ENCODE measurements around the gene C2orf92. TPM values are rescaled to one million over a fixed set of nuclear protein-coding genes. Genes with fewer than 3 reads are reported as not detected.
"Not testable (repeated sequence)": the region's sequence is repeated elsewhere in the genome, so short reads cannot be mapped to it uniquely, and the experiment has no call there.

C2orf92 gene
- total and polyA plus RNA-seq, 5 donors: 3.8 to 8.3 (median 5.1) TPM

- WGBS: 73% methylated on average over 11 of the region's 11 CpGs
- Histone ChIP-seq H3K27ac (ENCODE audit: low read length) (no peak overlapping the region), H3K27me3 (ENCODE audit: control insufficient read depth, insufficient read depth) (no peaks in the 10 kb centered on the region), H3K9me3 (ENCODE audit: control insufficient read depth, low read length) (no peaks in the 10 kb centered on the region), H3K4me1 (ENCODE audit: control insufficient read depth, insufficient read depth, low read length) (no peaks in the 10 kb centered on the region), H3K4me3 (ENCODE audit: low read length) (no peak overlapping the region)
- ATAC-seq (no peak), DNase-seq (no peak)
- intact Hi-C loops (cut with DNase I): loop anchor here in 2 of 4 donors (10.0 kb wide), 1 partner anchor 678 kb away; no protein-coding TSS in a partner anchor
These were observed 37.3 kb downstream of the C2orf92 start for GRCh38 chr2:97706708-97707345.

GRCh38 chr2:97707362-97708047 lies 38.0 kb downstream of the C2orf92 start:
- no peaks in the 10 kb centered on the region for H3K9me3 ChIP-seq (ENCODE audit: control insufficient read depth, low read length)
- no peaks in the 10 kb centered on the region for H3K4me1 ChIP-seq (ENCODE audit: control insufficient read depth, insufficient read depth, low read length)
- DNase-seq (no peak), ATAC-seq (no peak)
- no peaks in the 10 kb centered on the region for H3K27me3 ChIP-seq (ENCODE audit: control insufficient read depth, insufficient read depth)
- no peak overlapping the region for H3K4me3 ChIP-seq (ENCODE audit: low read length)
- WGBS: 88% methylated on average over 11 of the region's 11 CpGs
- intact Hi-C loops (cut with DNase I): loop anchor here in 2 of 4 donors (10.0 kb wide), 1 partner anchor 677 kb away; no protein-coding TSS in a partner anchor
- H3K27ac ChIP-seq (ENCODE audit: low read length): no peak overlapping the region

GRCh38 chr2:97708048-97708380 lies 38.5 kb downstream of the C2orf92 start:
- H3K27me3 ChIP-seq (ENCODE audit: control insufficient read depth, insufficient read depth): no peaks in the 10 kb centered on the region
- WGBS: 75% methylated on average over 4 of the region's 4 CpGs
- intact Hi-C loops (cut with DNase I): loop anchor here in 2 of 4 donors (10.0 kb wide), 1 partner anchor 677 kb away; no protein-coding TSS in a partner anchor

GRCh38 chr2:97708608-97709007 lies 39.1 kb downstream of the C2orf92 start:
- no peaks in the 10 kb centered on the region for H3K27me3 ChIP-seq (ENCODE audit: control insufficient read depth, insufficient read depth)
- H3K9me3 ChIP-seq (ENCODE audit: control insufficient read depth, low read length): no peaks in the 10 kb centered on the region
- no peak for ATAC-seq
- H3K4me3 ChIP-seq (ENCODE audit: low read length): no peak overlapping the region
- no peaks in the 10 kb centered on the region for H3K4me1 ChIP-seq (ENCODE audit: control insufficient read depth, insufficient read depth, low read length)
- DNase-seq: no peak
- H3K27ac ChIP-seq (ENCODE audit: low read length): no peak overlapping the region
- WGBS: 91% methylated on average over 8 of the region's 8 CpGs
- intact Hi-C loops (cut with DNase I): loop anchor here in 2 of 4 donors (10.0 kb wide), 1 partner anchor 676 kb away; no protein-coding TSS in a partner anchor

More at GRCh38 chr2:97708048-97708380, 38.5 kb downstream of the C2orf92 start:
- Histone ChIP-seq H3K9me3 (ENCODE audit: control insufficient read depth, low read length) (no peaks in the 10 kb centered on the region), H3K4me3 (ENCODE audit: low read length) (no peak overlapping the region), H3K27ac (ENCODE audit: low read length) (no peak overlapping the region), H3K4me1 (ENCODE audit: control insufficient read depth, insufficient read depth, low read length) (no peaks in the 10 kb centered on the region)
- DNase-seq: no peak
- no peak for ATAC-seq

- WGBS: 87% methylated on average over 6 of the region's 6 CpGs
- H3K27me3 ChIP-seq (ENCODE audit: control insufficient read depth, insufficient read depth): no peaks in the 10 kb centered on the region
- intact Hi-C loops (cut with DNase I): no loop called here
These were observed 41.8 kb downstream of the C2orf92 start for GRCh38 chr2:97711394-97711711.

GRCh38 chr2:97712175-97712574 lies 42.7 kb downstream of the C2orf92 start:
- H3K27ac ChIP-seq (ENCODE audit: low read length); intact Hi-C loops (cut with DNase I); H3K4me1 ChIP-seq (ENCODE audit: control insufficient read depth, insufficient read depth, low read length); H3K9me3 ChIP-seq (ENCODE audit: control insufficient read depth, low read length); H3K27me3 ChIP-seq (ENCODE audit: control insufficient read depth, insufficient read depth); ATAC-seq; DNase-seq; H3K4me3 ChIP-seq (ENCODE audit: low read length): not testable (repeated sequence)
- 46% methylated on average over 9 of the region's 9 CpGs for WGBS

More at GRCh38 chr2:97711394-97711711, 41.8 kb downstream of the C2orf92 start:
- ATAC-seq (no peak), DNase-seq (no peak)
- Histone ChIP-seq H3K4me1 (ENCODE audit: control insufficient read depth, insufficient read depth, low read length) (no peaks in the 10 kb centered on the region), H3K4me3 (ENCODE audit: low read length) (no peak overlapping the region), H3K9me3 (ENCODE audit: control insufficient read depth, low read length) (no peaks in the 10 kb centered on the region), H3K27ac (ENCODE audit: low read length) (no peak overlapping the region)

GRCh38 chr2:97712693-97713295 lies 43.3 kb downstream of the C2orf92 start:
- no peak overlapping the region for H3K4me3 ChIP-seq (ENCODE audit: low read length)
- no peaks in the 10 kb centered on the region for H3K27me3 ChIP-seq (ENCODE audit: control insufficient read depth, insufficient read depth)
- H3K9me3 ChIP-seq (ENCODE audit: control insufficient read depth, low read length): no peaks in the 10 kb centered on the region
- DNase-seq: no peak
- H3K4me1 ChIP-seq (ENCODE audit: control insufficient read depth, insufficient read depth, low read length): no peaks in the 10 kb centered on the region
- WGBS: 71% methylated on average over 11 of the region's 11 CpGs
- intact Hi-C loops (cut with DNase I): no loop called here
- no peak overlapping the region for H3K27ac ChIP-seq (ENCODE audit: low read length)
- ATAC-seq: no peak

GRCh38 chr2:97713296-97714083 lies 44.0 kb downstream of the C2orf92 start, which contains the start of gene ZAP70:
ZAP70 (plus strand) TSS chr2:97713576; CDS start chr2:97724037, 10,461 bp downstream.
- Histone ChIP-seq H3K4me3 (ENCODE audit: low read length) (no peak within 1 kb of the TSS), H3K27ac (ENCODE audit: low read length) (no peak within 1 kb of the TSS), H3K9me3 (ENCODE audit: control insufficient read depth, low read length) (no peaks in the 10 kb centered on the region), H3K4me1 (ENCODE audit: control insufficient read depth, insufficient read depth, low read length) (no peaks in the 10 kb centered on the region), H3K27me3 (ENCODE audit: control insufficient read depth, insufficient read depth) (no peaks in the 10 kb centered on the region)
- DNase-seq (no peak), ATAC-seq (no peak)
- intact Hi-C loops (cut with DNase I): no loop called here
- 78% methylated on average over 21 of the region's 21 CpGs for WGBS

- no peaks in the 10 kb centered on the region for H3K4me1 ChIP-seq (ENCODE audit: control insufficient read depth, insufficient read depth, low read length)
- H3K9me3 ChIP-seq (ENCODE audit: control insufficient read depth, low read length): no peaks in the 10 kb centered on the region
- no peaks in the 10 kb centered on the region for H3K27me3 ChIP-seq (ENCODE audit: control insufficient read depth, insufficient read depth)
- DNase-seq (no peak), ATAC-seq (no peak)
- 79% methylated on average over 17 of the region's 17 CpGs for WGBS
- H3K4me3 ChIP-seq (ENCODE audit: low read length): no peak overlapping the region
- no peak overlapping the region for H3K27ac ChIP-seq (ENCODE audit: low read length)
- intact Hi-C loops (cut with DNase I): no loop called here
These were observed 44.8 kb downstream of the C2orf92 start for GRCh38 chr2:97714084-97714949.

- H3K27ac ChIP-seq (ENCODE audit: low read length): no peak overlapping the region
- no peak overlapping the region for H3K4me3 ChIP-seq (ENCODE audit: low read length)
- H3K27me3 ChIP-seq (ENCODE audit: control insufficient read depth, insufficient read depth): no peaks in the 10 kb centered on the region
- H3K9me3 ChIP-seq (ENCODE audit: control insufficient read depth, low read length): no peaks in the 10 kb centered on the region
- intact Hi-C loops (cut with DNase I): no loop called here
- WGBS: 80% methylated on average over 13 of the region's 13 CpGs
- peak in 1 of 3 donors; percentile 12 for DNase-seq
- no peaks in the 10 kb centered on the region for H3K4me1 ChIP-seq (ENCODE audit: control insufficient read depth, insufficient read depth, low read length)
- ATAC-seq: peak in 1 of 2 donors; percentile 32
These were observed 45.6 kb downstream of the C2orf92 start for GRCh38 chr2:97714950-97715652.
